Type B pancreatic cell (in vitro differentiated cells): ENCODE data around the gene H6PD. TPM values are rescaled to one million over a fixed set of nuclear protein-coding genes. Genes with fewer than 3 reads are reported as not detected.

Source experiments
- DNase-seq: peaks from one replicate; pipeline ENCODE4 v3.0.0; 2021; ENCODE audit warnings: mixed read lengths; ENCODE audit not compliant: unreplicated experiment; ENCODE audit errors: extremely low spot score
- H3K27ac Mint-ChIP-seq: 2 replicates; pipeline ENCODE4 v1.8.0; 2021; ENCODE audit warnings: mild to moderate bottlenecking, mixed read lengths
- H3K27me3 Mint-ChIP-seq: 2 replicates; pipeline ENCODE4 v1.8.0; 2021; ENCODE audit warnings: mixed read lengths
- H3K36me3 Mint-ChIP-seq: 2 replicates; pipeline ENCODE4 v1.8.0; 2021; ENCODE audit warnings: mixed read lengths
- H3K4me1 Mint-ChIP-seq: one replicate; pipeline ENCODE4 v1.8.0; 2021; ENCODE audit warnings: mixed read lengths; ENCODE audit not compliant: unreplicated experiment
- H3K4me3 Mint-ChIP-seq: 2 replicates; pipeline ENCODE4 v1.8.0; 2021; ENCODE audit warnings: mild to moderate bottlenecking, mixed read lengths
- H3K9me3 Mint-ChIP-seq: 2 replicates; pipeline ENCODE4 v1.8.0; 2021; ENCODE audit warnings: mixed read lengths
- CTCF ChIP-seq: fragments of 200-600 bp; sonication (generic); conservative IDR thresholded peaks from 2 replicates; pipeline ENCODE4 v1.5.0; 2021; ENCODE audit warnings: antibody characterized with exemption, mild to moderate bottlenecking
- total RNA-seq: library from RNA; stranded (reverse); gene quantifications from 2 replicates; pipeline ENCODE4 v1.2.1, GENCODE V29; 2021; ENCODE audit warnings: low replicate concordance

H6PD gene
- total RNA-seq, 1 donor from 2014 or later: 26.1 TPM

- Mint-ChIP-seq H3K27ac (no peak overlapping the region), H3K9me3 (peaks cover 7% of the 10 kb centered on the region), H3K4me3 (no peak overlapping the region), H3K4me1 (peaks cover 6% of the 10 kb centered on the region), H3K36me3 (peaks cover 6% of the 10 kb centered on the region), H3K27me3 (peaks cover 8% of the 10 kb centered on the region)
- TF ChIP-seq CTCF: no peak
- no peak for DNase-seq
Measured at GRCh38 chr1:9191231-9191630, 43.3 kb upstream of the H6PD start.

GRCh38 chr1:9192578-9193232 lies 41.9 kb upstream of the H6PD start:
- no peak for TF ChIP-seq CTCF
- peaks cover 7% of the 10 kb centered on the region for H3K9me3 Mint-ChIP-seq
- H3K36me3 Mint-ChIP-seq: peaks cover 6% of the 10 kb centered on the region
- no peak for DNase-seq
- H3K27me3 Mint-ChIP-seq: peaks cover 23% of the 10 kb centered on the region
- no peak overlapping the region for H3K4me3 Mint-ChIP-seq
- H3K27ac Mint-ChIP-seq: no peak overlapping the region
- H3K4me1 Mint-ChIP-seq: peaks cover 12% of the 10 kb centered on the region

- Mint-ChIP-seq H3K4me3 (no peak overlapping the region), H3K36me3 (peaks cover 6% of the 10 kb centered on the region), H3K4me1 (peaks cover 12% of the 10 kb centered on the region), H3K9me3 (peaks cover 7% of the 10 kb centered on the region), H3K27ac (no peak overlapping the region), H3K27me3 (peaks cover 28% of the 10 kb centered on the region)
- no peak for TF ChIP-seq CTCF
- DNase-seq: no peak
Measured at GRCh38 chr1:9193233-9193625, 41.3 kb upstream of the H6PD start.

GRCh38 chr1:9194024-9194423 lies 40.5 kb upstream of the H6PD start:
- peaks cover 35% of the 10 kb centered on the region for H3K27me3 Mint-ChIP-seq
- no peak for TF ChIP-seq CTCF
- peaks cover 7% of the 10 kb centered on the region for H3K9me3 Mint-ChIP-seq
- H3K4me1 Mint-ChIP-seq: peaks cover 16% of the 10 kb centered on the region
- no peak for DNase-seq
- H3K27ac Mint-ChIP-seq: peak overlapping the region; percentile 58
- H3K4me3 Mint-ChIP-seq: no peak overlapping the region
- H3K36me3 Mint-ChIP-seq: peaks cover 6% of the 10 kb centered on the region

GRCh38 chr1:9195651-9196050 lies 38.9 kb upstream of the H6PD start:
- no peak overlapping the region for H3K4me3 Mint-ChIP-seq
- H3K4me1 Mint-ChIP-seq: peaks cover 23% of the 10 kb centered on the region
- TF ChIP-seq CTCF: no peak
- H3K27ac Mint-ChIP-seq: no peak overlapping the region
- H3K9me3 Mint-ChIP-seq: peaks cover 6% of the 10 kb centered on the region
- peaks cover 51% of the 10 kb centered on the region for H3K27me3 Mint-ChIP-seq
- no peaks in the 10 kb centered on the region for H3K36me3 Mint-ChIP-seq
- no peak for DNase-seq
